GM18870 (cell line): ENCODE results near the gene WDR31.
"Not testable (repeated sequence)": the region's sequence is repeated elsewhere in the genome, so short reads cannot be mapped to it uniquely, and the experiment has no call there.

ENCODE experiments used
- ATAC-seq: cut with Tn5 transposase; IDR thresholded peaks from one replicate; pipeline ENCODE4 v1.9.1; 2021; ENCODE audit warnings: moderate library complexity; ENCODE audit not compliant: unreplicated experiment

WDR31 gene

DNA sequence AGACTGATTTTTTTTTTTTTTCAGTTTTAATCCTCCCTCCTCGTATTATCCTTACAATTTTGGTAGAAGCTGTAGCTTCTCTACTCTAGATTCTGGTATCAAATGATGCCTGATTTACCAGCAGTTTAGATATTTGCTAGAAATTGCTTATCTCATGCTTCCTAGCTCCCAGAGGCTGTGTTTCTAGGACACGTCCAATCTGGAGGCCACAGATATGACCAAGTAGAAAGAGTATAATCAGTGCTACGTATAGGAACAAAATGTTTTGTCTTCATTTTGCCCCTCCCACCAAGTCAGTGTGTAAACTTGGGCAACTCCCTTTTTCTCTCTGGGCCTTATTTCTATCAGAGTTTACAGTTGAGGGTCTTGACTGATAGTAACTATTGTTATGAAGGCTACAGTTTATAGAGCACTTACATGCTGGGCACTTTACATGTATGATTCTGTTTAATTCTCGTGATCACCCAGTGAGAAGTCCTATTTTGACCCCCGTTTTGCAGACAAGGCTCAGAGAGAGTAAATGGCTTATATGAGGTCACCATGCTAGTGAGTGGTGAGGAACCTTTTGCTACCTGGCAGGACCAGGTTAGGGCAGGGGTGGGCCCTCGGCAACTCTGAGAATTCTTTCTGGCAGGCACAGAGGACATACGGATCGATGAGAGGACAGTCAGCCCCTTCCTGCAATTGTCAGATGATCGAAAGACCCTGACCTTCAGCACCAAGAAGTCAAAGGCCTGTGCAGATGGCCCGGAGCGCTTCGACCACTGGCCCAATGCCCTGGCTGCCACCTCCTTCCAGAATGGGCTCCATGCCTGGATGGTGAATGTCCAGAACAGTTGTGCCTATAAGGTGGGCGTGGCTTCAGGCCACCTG lies 29.1 kb upstream of the WDR31 start:
- no peak for ATAC-seq

DNA sequence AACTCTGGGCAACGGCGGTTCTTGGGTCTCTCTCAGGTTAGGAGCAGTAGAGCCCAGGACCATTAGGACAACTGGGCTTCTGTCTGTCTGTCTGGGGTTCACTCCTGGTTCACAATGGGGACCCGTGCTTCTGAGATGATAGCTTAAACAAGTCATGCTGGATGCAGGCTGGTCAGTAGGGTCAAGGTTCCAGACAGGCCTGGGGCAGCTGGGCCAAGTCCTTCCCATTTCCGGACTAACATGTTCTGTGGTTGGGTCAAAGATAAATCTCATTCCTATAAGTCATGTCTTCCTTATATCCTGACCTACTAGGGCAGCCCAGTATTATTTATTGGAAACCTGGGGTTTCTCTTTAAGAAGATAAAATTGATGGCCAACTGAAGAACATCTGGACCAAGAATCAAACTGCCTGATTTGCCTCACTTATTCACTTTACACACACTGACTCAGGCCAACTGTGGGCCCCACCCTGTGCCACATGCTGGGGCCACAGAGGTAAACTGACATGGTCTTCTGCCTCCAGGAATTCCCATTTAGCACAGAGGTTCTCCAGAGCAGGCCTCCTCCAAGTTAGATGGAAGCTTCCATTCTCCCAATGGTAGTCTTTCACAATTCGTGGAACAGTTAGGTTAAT lies 28.4 kb upstream of the WDR31 start:
- no peak for ATAC-seq

DNA sequence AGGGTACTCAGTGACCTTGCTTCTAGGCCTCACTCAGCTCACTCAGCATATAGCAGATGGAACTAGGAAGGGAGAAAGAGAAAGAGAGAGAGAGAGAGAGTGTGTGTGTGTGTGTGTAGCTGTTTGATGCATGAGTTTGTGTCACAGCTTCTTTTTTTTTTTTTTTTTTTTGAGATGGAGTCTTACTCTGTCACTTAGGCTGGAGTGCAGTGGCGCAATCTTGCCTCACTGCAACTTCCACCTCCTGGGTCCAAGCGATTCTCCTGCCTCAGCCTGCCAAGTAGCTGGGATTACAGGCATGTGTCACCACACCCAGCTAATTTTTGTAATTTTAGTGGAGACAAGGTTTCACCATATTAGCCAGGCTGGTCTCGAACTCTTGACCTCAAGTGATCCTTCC lies 25.6 kb upstream of the WDR31 start:
- ATAC-seq = not testable (repeated sequence)

DNA sequence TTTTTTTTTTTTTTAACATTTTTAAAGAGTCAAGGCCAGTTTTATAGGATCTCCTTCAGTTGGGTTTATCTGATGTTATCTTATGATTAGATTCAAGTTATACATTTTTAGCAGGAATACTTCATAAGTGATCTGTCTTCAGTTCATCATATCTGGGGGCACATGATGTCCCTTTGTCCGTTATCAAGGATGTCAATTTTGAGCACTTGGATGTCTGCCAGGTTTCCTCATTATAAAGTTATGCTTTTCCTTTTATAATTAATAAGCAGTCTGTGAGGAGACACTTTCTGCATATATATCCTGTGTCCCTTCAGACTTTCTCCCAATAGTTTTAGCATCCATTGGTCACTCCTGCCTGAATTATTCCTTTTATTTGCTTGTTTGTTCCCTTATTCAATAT lies 24.9 kb upstream of the WDR31 start:
- no peak for ATAC-seq

DNA sequence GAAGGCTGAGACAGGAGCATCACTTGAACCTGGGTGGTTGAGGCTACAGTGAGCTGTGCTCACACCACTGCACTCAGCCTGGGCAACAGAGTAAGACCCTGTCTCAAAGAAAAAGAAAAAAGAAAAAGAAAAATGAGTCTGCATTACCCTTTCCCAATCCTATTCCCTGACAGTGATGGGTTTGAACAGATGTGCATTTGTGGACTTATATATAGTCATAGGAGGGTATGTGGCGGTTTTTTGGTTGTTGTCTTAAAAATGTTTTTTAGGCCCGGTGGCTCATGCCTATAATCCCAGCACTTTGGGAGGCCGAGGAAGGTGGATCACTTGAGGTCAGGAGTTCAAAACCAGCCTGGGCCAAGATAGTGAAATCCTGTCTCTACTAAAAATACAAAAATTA lies 23.3 kb upstream of the WDR31 start:
- ATAC-seq = no peak

DNA sequence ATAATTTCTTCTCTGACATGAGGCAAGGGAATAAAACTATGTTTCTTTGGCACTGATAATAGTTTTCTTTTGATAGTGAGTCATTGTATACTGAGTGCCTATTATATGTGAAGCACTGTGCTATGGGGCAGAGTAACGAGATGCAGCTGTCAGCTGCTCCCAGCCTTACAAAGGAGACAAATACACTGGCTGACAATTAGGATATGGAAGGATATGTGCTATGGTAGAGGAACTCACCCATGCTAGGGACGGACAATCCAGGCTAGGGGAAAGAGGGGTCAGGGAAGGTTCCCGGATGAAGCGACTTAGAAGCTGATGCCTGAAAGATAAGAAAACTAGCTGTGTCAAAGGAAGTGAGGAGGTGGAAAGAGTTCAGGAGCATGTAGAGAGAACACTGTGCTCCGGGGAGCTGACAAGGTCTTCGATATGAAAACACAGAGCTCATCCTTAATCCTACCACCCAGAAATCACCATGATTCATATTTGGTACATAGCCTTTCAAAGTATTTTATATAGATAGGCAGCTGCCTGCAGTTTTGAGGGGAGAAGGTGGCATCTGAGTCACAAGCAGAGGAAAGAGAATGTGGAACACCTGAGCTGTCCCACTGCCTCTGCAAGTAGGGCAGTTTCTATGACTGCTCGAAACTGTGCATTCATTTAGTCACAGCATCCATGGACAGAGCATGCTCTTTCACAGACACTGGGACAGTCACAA lies 21.4 kb upstream of the WDR31 start:
- ATAC-seq = no peak

DNA sequence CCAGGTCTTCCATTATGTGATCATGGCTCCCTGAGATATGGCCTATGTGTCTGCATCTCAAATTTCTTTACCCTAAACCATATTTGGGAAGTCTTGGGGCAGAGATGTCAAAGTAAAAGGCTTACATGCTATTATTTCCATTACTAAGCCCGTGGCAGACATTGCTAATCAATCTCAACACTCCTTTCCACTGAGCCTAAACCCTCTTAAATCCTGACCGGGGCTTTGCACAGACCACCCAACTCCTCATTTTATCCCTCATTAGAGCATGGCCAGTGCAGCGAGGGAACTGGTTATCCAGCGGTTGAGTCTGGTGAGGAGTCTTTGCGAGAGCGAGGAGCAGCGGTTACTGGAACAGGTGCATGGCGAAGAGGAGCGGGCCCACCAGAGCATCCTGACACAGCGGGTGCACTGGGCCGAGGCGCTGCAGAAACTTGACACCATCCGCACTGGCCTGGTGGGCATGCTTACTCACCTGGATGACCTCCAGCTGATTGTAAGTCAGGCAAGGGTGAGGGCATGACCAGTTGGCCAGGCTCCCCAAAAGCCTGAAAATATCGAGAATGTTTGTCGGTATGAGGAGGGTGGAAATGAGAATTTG lies 20.3 kb upstream of the WDR31 start:
- no peak for ATAC-seq

DNA sequence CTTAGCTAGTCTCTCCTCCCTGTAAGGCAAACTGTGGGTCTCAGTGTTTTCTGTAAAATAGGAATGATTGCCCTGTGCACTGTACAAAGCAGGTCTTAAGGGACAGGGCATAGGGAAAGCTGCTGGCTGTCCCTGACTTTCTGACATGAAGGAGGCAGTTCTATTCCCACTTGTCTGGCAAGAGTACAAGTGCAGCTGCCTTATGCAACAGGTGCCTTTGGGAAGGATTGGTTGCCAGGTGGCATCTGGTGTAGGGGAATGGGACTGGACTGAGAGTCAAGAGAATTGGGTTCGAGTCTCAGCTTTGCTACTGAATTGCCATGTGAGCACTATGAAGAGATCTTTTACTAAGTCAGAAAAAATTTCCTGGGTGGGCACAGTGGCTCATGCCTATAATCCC lies 19.3 kb upstream of the WDR31 start:
- no peak for ATAC-seq

DNA sequence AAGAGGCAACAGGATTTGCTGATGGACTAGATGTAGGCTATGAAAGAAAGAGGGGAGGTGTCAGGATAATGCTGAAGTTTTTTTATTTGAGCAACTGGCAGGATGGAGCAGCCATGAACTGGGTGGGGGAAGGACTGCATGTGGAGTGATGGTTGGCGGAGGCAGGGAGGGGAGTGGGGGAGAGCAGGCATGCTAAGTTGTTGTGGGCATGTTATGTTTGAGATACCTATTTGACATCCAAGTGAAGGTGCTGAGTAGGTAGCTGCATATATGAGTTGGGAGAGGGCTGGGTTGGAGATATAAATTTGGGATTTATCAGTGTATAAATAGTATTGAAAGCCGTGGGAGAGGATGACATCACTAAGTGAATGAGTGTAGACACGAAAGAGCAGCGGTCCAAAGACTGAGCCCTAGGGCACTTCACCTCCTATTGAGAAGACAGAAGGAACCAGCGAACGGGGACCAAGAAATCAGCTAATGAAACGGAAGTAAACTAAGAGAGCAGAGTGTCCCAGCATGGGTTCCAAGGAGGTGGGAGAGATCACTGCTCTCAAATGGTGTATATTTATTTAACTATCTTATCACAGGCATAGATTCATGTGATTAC lies 16.7 kb upstream of the WDR31 start:
- ATAC-seq = no peak

DNA sequence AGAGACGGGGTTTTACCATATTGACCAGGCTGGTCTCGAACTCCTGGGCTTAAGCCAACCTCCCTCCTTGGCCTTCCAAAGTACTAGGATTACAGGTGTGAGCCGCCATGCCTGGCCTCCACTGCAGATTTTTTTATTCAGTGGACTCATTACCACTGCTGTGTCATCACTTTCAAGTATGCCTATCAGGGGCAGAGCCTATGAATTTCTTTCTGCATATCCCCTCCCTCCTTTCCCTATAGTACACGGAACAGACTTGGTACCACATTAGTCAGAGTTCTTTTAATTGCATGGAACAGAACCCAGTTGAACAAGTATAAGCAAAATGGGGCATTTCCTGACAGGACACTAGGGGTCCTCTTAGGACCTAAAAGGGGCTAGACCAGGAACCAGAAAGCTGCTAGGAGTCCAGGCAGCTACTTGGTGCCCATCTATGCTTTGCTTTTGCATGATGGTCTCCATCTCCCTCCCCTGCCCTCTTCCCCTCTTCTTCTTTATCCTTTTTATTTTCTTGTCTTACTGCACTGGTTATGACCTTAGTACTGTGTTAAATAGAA lies 15.0 kb upstream of the WDR31 start:
- no peak for ATAC-seq

DNA sequence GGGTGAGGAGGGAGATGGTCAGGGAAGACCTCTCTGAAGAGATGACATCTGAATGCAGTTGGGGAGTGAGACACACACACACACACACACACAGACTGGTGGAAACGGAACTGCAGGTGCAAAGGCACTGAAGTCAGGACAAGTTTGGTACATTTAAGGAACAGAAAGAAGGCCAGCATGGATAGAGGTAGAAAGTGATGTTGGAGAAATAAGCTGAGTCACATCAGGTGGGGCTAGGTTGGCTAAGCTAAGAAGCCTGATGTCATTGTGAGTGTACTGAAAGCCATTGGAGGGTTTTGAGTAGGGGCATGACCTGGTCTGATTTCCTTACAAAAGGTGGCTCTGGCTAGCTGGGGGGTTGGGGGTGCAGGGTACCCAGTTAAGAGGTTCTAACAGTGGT lies 12.3 kb upstream of the WDR31 start:
- no peak for ATAC-seq

DNA sequence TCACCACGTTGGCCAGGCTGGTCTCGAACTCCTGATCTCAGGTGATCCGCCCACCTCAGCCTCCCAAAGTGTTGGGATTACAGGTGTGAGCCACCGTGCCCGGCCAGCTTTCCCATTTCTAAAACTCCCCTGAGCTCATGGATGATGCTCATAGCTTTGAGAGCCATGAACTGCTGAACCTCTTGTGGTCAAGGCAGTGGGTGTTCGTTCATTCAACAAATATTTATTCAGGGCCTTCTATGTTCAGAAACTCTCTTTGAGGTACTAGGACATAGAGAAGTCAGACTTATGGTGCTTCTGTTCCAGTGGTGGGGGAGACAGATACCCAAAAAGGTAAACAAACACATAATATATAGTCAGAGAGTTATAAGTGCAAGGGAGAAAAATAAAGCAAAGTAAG lies 11.9 kb upstream of the WDR31 start:
- no peak for ATAC-seq

DNA sequence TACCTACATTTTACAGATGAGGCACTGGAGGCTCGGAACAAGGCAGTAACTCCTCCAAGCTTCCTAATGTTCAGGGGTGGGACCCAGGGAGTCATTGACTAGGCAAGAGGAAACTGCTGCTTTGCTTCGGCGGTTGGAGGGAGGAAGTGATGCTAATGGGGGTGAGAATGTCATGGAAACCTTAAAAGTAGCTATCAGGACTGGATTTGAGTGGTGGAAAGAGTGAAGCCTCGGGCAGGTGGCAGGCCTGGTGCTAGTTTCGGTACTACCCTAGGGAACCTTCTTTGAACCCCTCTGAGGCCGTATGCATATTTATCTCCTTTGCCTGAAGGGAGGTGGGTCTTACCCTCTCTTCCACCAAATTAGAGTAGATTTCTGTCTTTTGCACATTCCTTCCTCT lies 10.9 kb upstream of the WDR31 start:
- no peak for ATAC-seq

DNA sequence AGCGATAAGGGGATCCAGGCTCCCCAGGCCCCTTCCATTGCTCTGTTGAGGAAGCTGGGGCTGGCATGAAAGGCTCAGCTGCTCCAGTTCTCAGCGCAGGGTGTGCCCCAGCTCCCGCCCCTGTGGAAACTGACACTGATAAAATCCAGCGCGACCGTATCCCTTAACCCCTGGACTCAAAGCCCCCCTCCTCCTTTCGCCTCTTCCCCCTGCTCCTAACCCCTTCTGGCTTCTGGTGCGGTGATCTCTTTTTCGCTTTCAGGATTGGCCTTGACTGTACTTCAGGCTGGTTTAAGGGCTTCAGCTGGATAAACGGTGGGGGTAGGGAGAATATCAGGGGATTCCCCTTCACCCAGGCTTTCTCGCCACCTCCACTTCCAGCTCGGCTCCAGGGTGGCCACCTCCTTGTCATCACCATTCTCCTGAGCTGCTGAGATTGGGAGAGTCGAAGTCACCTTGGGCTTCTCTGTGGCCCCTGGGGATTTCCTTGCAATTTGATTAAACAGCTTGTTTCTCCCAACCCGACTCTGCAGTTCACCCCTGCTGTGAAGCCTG lies 10.1 kb upstream of the WDR31 start:
- ATAC-seq = no peak

DNA sequence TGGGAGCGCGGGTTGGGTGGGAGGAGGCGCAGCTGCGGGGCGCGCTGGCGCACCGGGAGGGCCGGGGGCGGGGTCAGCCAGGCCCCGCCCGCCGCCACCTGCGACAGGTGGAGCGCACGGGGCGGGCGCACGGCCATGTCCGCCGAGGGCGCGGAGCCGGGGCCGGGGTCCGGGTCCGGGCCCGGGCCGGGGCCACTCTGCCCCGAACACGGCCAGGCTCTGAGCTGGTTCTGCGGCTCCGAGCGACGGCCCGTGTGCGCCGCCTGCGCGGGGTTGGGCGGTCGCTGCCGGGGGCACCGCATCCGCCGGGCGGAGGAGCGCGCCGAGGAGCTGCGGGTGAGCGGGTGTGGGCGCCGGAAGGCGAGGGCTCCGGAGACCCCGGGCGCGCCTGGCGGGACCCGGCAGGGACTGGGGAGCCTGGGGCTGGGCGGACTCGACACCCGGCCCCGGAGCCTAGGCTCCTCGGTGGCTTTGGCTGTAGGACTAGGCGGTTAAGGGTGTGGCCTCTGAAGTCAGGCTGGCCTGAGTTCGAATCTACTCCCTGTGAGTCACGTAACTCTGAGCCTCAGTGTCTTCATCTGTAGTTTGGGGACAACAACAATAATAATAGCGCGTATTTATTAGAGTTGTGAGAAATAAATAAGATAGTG lies 9.5 kb upstream of the WDR31 start, which contains the start of gene BSPRY:
Gene BSPRY (plus strand): TSS at position 97 of the 650 bp plus-strand sequence. CDS start 39 bp downstream, at position 136.
- ATAC-seq = no peak

DNA sequence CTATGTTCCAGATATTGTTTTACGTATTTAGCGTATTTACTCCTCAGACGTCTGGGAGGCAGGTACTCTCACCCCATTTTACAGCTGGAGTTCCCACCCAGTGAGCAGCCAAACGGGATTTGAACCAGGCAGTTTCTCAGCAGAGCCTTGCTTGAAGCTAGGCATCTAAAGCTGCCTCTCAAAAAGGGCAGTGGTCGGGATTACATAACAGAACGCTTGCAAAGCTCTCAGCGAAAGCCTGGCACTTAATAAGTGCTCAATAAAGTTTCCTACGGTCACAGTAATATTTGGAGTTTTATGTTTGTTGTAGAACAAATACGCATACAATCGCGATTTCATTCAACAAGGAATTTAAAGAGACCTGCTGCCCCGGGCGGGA lies 9.0 kb upstream of the WDR31 start:
- ATAC-seq = no peak

DNA sequence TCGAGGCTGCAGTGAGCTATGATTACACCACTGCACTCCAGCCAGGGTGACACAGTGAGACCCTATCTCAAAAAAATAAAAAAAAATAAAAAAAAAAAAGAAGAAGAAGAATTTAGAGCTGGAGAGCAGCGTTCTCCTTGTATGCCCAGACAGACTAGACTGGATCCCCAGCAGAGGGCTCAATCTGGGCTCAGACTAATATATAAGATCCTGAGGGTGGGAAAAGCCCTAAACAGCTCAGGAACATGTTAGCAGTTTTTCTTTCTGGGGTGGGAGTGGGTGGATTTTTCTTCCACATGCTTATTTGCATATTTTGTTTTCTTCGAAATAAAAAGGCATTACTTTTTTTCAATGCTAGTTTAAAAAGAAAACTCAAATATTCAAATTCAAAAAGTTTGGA lies 8.4 kb upstream of the WDR31 start:
- no peak for ATAC-seq

DNA sequence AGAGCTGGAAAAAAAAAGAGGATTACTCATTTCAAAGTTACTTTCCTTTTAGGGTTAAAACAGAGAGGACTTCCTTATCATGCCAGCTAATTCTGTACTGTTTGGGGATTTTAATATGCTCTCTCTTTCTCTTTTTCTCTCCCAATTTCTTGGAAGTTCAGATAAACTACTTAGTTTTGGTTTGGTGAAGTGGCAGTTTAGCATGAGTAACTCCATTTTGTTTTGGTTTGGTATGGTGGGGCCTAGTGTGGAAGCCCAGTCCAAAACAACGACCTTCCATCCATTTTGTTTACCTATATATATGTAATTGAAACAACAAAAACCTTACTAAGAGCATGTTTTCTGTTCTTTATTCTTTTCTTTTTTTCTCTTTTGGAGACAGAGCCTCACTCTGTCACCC lies 5.6 kb upstream of the WDR31 start:
- ATAC-seq = no peak

DNA sequence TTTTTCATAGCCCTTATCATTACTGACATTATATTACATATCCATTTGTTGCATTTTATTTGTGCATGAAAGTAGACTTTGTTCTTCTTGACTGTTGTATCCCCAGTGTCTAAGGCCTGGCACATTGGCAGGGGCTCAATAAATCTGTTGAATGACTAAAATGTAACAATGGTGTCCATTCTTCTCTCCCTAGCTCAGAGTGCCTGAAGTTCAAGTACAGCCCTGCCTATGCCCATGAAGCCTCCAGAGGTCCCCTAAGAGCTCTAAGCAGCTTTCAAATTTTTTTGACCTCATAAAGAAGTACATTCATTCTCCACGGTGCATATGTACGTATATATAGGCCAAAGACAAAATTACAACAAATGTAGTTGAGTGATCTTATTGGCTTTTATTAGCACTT lies 5.1 kb upstream of the WDR31 start:
- ATAC-seq = no peak

DNA sequence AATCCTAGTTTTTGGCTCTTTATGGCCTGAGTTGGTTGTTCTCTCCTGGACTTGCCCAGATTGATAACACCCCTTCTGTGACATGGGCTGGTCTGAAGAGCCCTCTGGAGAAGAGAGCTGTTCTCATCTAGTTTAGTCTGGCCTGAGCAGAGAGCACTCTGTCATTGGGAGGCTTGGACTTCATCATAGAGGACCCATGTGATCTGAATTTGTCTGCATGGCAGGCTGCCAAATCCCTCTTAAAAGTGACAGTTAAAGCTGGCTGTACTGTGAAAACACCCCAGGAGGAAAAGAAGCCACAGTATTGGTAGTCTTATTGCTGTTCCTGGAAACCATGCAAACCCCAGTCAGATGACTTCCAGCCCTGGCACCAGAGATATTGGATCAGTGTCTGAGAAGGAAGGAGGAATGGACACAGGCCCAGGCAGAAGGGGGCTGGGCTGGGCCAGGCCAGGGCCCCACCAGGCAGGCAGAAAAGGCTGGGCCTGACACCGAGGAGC lies 3.7 kb upstream of the WDR31 start:
- ATAC-seq = no peak
